ENCODE results near the gene TMEM212.

TMEM212 gene

GRCh38 chr3:171832989-171833388 is 10.2 kb upstream of the TMEM212 start:
- H3K9ac ChIP-seq: no peak overlapping the region
- H3K36me3 ChIP-seq: no peaks in the 10 kb centered on the region
- TF ChIP-seq Cebpa-rat (IDR thresholded peaks at IDR 0.05): no peak

GRCh38 chr3:171833789-171834460 is 9.2 kb upstream of the TMEM212 start:
- TF ChIP-seq Cebpa-rat (IDR thresholded peaks at IDR 0.05): no peak
- Histone ChIP-seq H3K27ac (no peak overlapping the region), H3K4me1 (peaks cover 43% of the 10 kb centered on the region)

More at GRCh38 chr3:171832989-171833388, 10.2 kb upstream of the TMEM212 start:
- Histone ChIP-seq H3K4me2 (no peak overlapping the region), H3K4me1 (peaks cover 36% of the 10 kb centered on the region), H3K27ac (no peak overlapping the region), H4K20me1 (no peaks in the 10 kb centered on the region), H3K9me3 (no peaks in the 10 kb centered on the region), H3K27me3 (no peaks in the 10 kb centered on the region), H3K4me3 (no peak overlapping the region)

GRCh38 chr3:171834461-171834801 is 8.7 kb upstream of the TMEM212 start:
- Histone ChIP-seq H3K4me2 (peak overlapping the region; percentile 18; the same call in 1 of the 2 replicates), H3K9ac (peak overlapping the region; percentile 45; the same call in 1 of the 2 replicates), H3K27ac (0 out of 2 replicates have a peak overlapping the region, but pooled peaks have one; percentile 9)

More at GRCh38 chr3:171833789-171834460, 9.2 kb upstream of the TMEM212 start:
- Histone ChIP-seq H3K36me3 (no peaks in the 10 kb centered on the region), H4K20me1 (no peaks in the 10 kb centered on the region), H3K4me3 (no peak overlapping the region), H3K4me2 (peak overlapping the region; percentile 18; the same call in 1 of the 2 replicates), H3K27me3 (no peaks in the 10 kb centered on the region), H3K9me3 (no peaks in the 10 kb centered on the region), H3K9ac (peak overlapping the region; percentile 45; the same call in 1 of the 2 replicates)

GRCh38 chr3:171835116-171835515 is 8.0 kb upstream of the TMEM212 start:
- H3K4me1 ChIP-seq: peaks cover 44% of the 10 kb centered on the region
- H3K36me3 ChIP-seq: no peaks in the 10 kb centered on the region
- TF ChIP-seq Cebpa-rat (IDR thresholded peaks at IDR 0.05): no peak
- H4K20me1 ChIP-seq: no peaks in the 10 kb centered on the region
- no peaks in the 10 kb centered on the region for H3K9me3 ChIP-seq
- no peaks in the 10 kb centered on the region for H3K27me3 ChIP-seq
- no peak overlapping the region for H3K27ac ChIP-seq
- no peak overlapping the region for H3K4me2 ChIP-seq
- no peak overlapping the region for H3K9ac ChIP-seq
- no peak overlapping the region for H3K4me3 ChIP-seq

More at GRCh38 chr3:171834461-171834801, 8.7 kb upstream of the TMEM212 start:
- H3K4me1 ChIP-seq: peaks cover 48% of the 10 kb centered on the region
- H3K36me3 ChIP-seq: no peaks in the 10 kb centered on the region
- H3K27me3 ChIP-seq: no peaks in the 10 kb centered on the region
- TF ChIP-seq Cebpa-rat (IDR thresholded peaks at IDR 0.05): no peak
- H4K20me1 ChIP-seq: no peaks in the 10 kb centered on the region
- H3K4me3 ChIP-seq: no peak overlapping the region
- no peaks in the 10 kb centered on the region for H3K9me3 ChIP-seq

GRCh38 chr3:171835613-171836012 is 7.5 kb upstream of the TMEM212 start:
- Histone ChIP-seq H3K4me2 (no peak overlapping the region), H3K9ac (no peak overlapping the region), H3K36me3 (no peaks in the 10 kb centered on the region), H3K4me3 (no peak overlapping the region), H3K9me3 (no peaks in the 10 kb centered on the region), H3K27ac (no peak overlapping the region), H3K4me1 (peaks cover 47% of the 10 kb centered on the region), H3K27me3 (no peaks in the 10 kb centered on the region), H4K20me1 (no peaks in the 10 kb centered on the region)
- no peak for TF ChIP-seq Cebpa-rat (IDR thresholded peaks at IDR 0.05)

- Histone ChIP-seq H3K9me3 (no peaks in the 10 kb centered on the region), H3K4me2 (no peak overlapping the region), H3K4me1 (peaks cover 60% of the 10 kb centered on the region), H3K4me3 (no peak overlapping the region), H4K20me1 (no peaks in the 10 kb centered on the region), H3K27ac (no peak overlapping the region), H3K27me3 (no peaks in the 10 kb centered on the region), H3K9ac (no peak overlapping the region), H3K36me3 (no peaks in the 10 kb centered on the region)
- TF ChIP-seq Cebpa-rat (IDR thresholded peaks at IDR 0.05): no peak
Observed at GRCh38 chr3:171836855-171837254, 6.3 kb upstream of the TMEM212 start.

GRCh38 chr3:171837698-171838097 is 5.5 kb upstream of the TMEM212 start:
- Histone ChIP-seq H3K4me3 (no peak overlapping the region), H3K27me3 (no peaks in the 10 kb centered on the region), H3K4me2 (peak overlapping the region; percentile 55; the same call in 1 of the 2 replicates), H3K4me1 (peaks cover 65% of the 10 kb centered on the region), H3K27ac (no peak overlapping the region), H3K9me3 (no peaks in the 10 kb centered on the region), H3K36me3 (no peaks in the 10 kb centered on the region), H4K20me1 (no peaks in the 10 kb centered on the region), H3K9ac (no peak overlapping the region)
- no peak for TF ChIP-seq Cebpa-rat (IDR thresholded peaks at IDR 0.05)

GRCh38 chr3:171838218-171838720 is 4.9 kb upstream of the TMEM212 start:
- H3K4me3 ChIP-seq: no peak overlapping the region
- H3K4me2 ChIP-seq: peak overlapping the region; percentile 55
- no peaks in the 10 kb centered on the region for H3K36me3 ChIP-seq
- no peaks in the 10 kb centered on the region for H4K20me1 ChIP-seq
- no peaks in the 10 kb centered on the region for H3K9me3 ChIP-seq
- H3K4me1 ChIP-seq: peaks cover 71% of the 10 kb centered on the region
- no peak overlapping the region; the same call in 1 of the 2 replicates for H3K9ac ChIP-seq
- TF ChIP-seq Cebpa-rat (IDR thresholded peaks at IDR 0.05): no peak
- H3K27ac ChIP-seq: no peak overlapping the region
- H3K27me3 ChIP-seq: no peaks in the 10 kb centered on the region

GRCh38 chr3:171839270-171839669 is 3.9 kb upstream of the TMEM212 start:
- Histone ChIP-seq H3K36me3 (no peaks in the 10 kb centered on the region), H3K9me3 (peaks cover 4% of the 10 kb centered on the region)

GRCh38 chr3:171840445-171840810 is 2.7 kb upstream of the TMEM212 start:
- TF ChIP-seq Cebpa-rat (IDR thresholded peaks at IDR 0.05): no peak
- Histone ChIP-seq H3K27ac (peak overlapping the region; percentile 71), H4K20me1 (no peaks in the 10 kb centered on the region), H3K4me1 (peaks cover 69% of the 10 kb centered on the region), H3K9ac (no peak overlapping the region), H3K27me3 (no peaks in the 10 kb centered on the region), H3K36me3 (no peaks in the 10 kb centered on the region), H3K9me3 (peaks cover 8% of the 10 kb centered on the region), H3K4me2 (peak overlapping the region; percentile 57), H3K4me3 (no peak overlapping the region)

More at GRCh38 chr3:171839270-171839669, 3.9 kb upstream of the TMEM212 start:
- Histone ChIP-seq H4K20me1 (no peaks in the 10 kb centered on the region), H3K4me2 (0 out of 2 replicates have a peak overlapping the region, but pooled peaks have one; percentile 55), H3K27ac (no peak overlapping the region), H3K4me1 (peaks cover 69% of the 10 kb centered on the region), H3K27me3 (no peaks in the 10 kb centered on the region), H3K9ac (no peak overlapping the region), H3K4me3 (no peak overlapping the region)
- no peak for TF ChIP-seq Cebpa-rat (IDR thresholded peaks at IDR 0.05)
